ENCODE data around the gene TPK1.

Gene TPK1

DNA sequence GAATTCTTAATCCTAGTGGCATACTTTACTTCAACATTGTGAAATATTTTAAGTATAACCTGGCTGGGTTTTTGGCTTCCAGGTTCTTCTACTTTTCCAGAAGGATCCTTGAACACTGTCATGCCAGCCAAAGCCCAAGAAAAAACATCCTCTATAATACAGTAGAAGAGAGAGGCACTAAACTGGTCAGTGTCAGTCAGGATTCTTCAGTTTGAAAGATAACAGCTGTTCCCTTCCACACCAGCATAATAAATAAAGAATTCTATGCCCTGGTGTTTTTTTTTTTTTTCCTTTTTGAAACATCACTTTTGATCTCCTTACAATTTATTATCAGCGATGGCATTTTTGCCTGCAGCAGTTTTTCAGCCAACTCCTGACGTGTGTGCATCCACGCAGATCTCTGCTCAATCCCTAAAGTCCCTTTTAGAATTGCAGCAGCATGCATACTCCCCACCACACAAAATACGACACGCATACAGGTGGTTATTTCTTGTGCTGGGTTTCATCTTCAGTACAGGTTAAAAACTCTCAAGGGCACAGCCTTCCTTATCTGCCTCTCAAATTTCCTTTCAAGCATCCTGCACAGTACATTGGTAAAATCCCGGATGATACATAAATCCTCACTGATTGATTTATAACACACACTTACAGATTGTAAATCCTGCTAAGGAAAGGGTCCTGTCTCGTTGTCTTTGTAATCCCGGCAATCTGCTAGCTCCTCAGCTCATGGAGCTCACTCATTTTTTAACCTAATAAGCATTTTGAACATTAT is 100.2 kb downstream of the TPK1 start:
- H3K4me3 ChIP-seq (ENCODE audit: low read depth, low read length, poor library complexity, severe bottlenecking): no peak overlapping the region
- H3K9ac ChIP-seq (ENCODE audit: low read length): no peak overlapping the region
- no peaks in the 10 kb centered on the region for H4K20me1 ChIP-seq (ENCODE audit: insufficient read depth, low read length)
- H3F3A ChIP-seq (ENCODE audit: insufficient read depth, low read length): no peaks in the 10 kb centered on the region
- no peaks in the 10 kb centered on the region for H3K79me2 ChIP-seq (ENCODE audit: insufficient read depth, low read length)
- TF ChIP-seq EZH2 (IDR thresholded peaks at IDR 0.05; ENCODE audit: borderline replicate concordance, low read length): no peak
- TF ChIP-seq CTCF (IDR thresholded peaks at IDR 0.05; ENCODE audit: low read length): no peak
- H3K4me1 ChIP-seq (ENCODE audit: insufficient read depth, low read length, severe bottlenecking): no peaks in the 10 kb centered on the region
- H3K9me3 ChIP-seq (ENCODE audit: low read length): no peaks in the 10 kb centered on the region
- H3K9me2 ChIP-seq (ENCODE audit: low read depth, low read length): no peaks in the 10 kb centered on the region
- H3K36me3 ChIP-seq (ENCODE audit: insufficient read depth, low read length): no peaks in the 10 kb centered on the region
- H2AFZ ChIP-seq (ENCODE audit: low read length): no peak overlapping the region
- no peak overlapping the region for H3K27ac ChIP-seq (ENCODE audit: low read depth, low read length, poor library complexity, severe bottlenecking)
- H3K27me3 ChIP-seq (ENCODE audit: insufficient read depth, low read length): no peaks in the 10 kb centered on the region
- no peak overlapping the region for H3K4me2 ChIP-seq (ENCODE audit: low read length)

DNA sequence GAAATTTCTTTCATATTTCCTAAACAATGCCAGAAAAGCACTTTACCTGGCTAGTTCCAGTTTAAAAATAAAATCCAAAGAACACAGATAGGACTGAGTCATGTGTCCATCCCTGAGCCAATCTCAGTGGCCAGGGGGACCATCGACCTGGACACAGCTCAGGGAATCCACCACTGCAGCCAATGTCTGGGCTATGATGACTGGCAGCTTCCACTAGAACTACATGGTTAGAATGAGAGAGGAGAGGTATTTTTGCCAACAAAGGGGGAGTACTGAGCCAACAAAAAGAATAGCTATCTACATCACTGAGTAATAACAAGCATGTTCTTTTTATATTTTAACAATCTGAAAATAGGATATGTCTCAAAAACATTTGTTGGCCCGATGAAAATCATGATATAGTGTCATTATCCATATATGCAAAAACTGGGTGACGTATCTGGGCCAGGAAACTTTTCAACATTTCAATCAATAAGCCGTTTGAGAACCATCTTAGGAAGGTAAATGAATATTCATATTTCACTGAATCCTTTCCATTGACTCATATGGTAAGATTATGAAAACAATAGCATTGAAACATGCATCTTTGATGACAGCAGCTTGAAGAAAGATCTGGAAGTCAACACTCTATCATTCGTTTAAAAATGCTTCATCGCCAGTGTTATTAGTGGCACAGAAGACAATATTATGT is 104.0 kb downstream of the TPK1 start:
- H3K4me2 ChIP-seq (ENCODE audit: low read length): no peak overlapping the region
- H3K27ac ChIP-seq (ENCODE audit: low read depth, low read length, poor library complexity, severe bottlenecking): no peak overlapping the region
- H3K4me3 ChIP-seq (ENCODE audit: low read depth, low read length, poor library complexity, severe bottlenecking): no peak overlapping the region
- no peaks in the 10 kb centered on the region for H3K36me3 ChIP-seq (ENCODE audit: insufficient read depth, low read length)
- H3F3A ChIP-seq (ENCODE audit: insufficient read depth, low read length): no peaks in the 10 kb centered on the region
- TF ChIP-seq EZH2 (IDR thresholded peaks at IDR 0.05; ENCODE audit: borderline replicate concordance, low read length) (no peak), CTCF (IDR thresholded peaks at IDR 0.05; ENCODE audit: low read length) (no peak)
- no peak overlapping the region for H2AFZ ChIP-seq (ENCODE audit: low read length)
- no peaks in the 10 kb centered on the region for H3K27me3 ChIP-seq (ENCODE audit: insufficient read depth, low read length)
- no peaks in the 10 kb centered on the region for H3K4me1 ChIP-seq (ENCODE audit: insufficient read depth, low read length, severe bottlenecking)
- no peaks in the 10 kb centered on the region for H3K9me3 ChIP-seq (ENCODE audit: low read length)
- H4K20me1 ChIP-seq (ENCODE audit: insufficient read depth, low read length): no peaks in the 10 kb centered on the region
- H3K9ac ChIP-seq (ENCODE audit: low read length): no peak overlapping the region
- H3K9me2 ChIP-seq (ENCODE audit: low read depth, low read length): peaks cover 4% of the 10 kb centered on the region
- no peaks in the 10 kb centered on the region for H3K79me2 ChIP-seq (ENCODE audit: insufficient read depth, low read length)

GRCh38 chr7:144730224-144730623 is 105.6 kb downstream of the TPK1 start:
- Histone ChIP-seq H3K27me3 (ENCODE audit: insufficient read depth, low read length) (no peaks in the 10 kb centered on the region), H3K4me3 (ENCODE audit: low read depth, low read length, poor library complexity, severe bottlenecking) (no peak overlapping the region)

More at GRCh38 chr7:144730224-144730623, 105.6 kb downstream of the TPK1 start:
- H3K9me3 ChIP-seq (ENCODE audit: low read length): no peaks in the 10 kb centered on the region
- H3K9ac ChIP-seq (ENCODE audit: low read length): no peak overlapping the region
- no peaks in the 10 kb centered on the region for H3F3A ChIP-seq (ENCODE audit: insufficient read depth, low read length)
- no peak for TF ChIP-seq CTCF (IDR thresholded peaks at IDR 0.05; ENCODE audit: low read length)
- no peak for TF ChIP-seq EZH2 (IDR thresholded peaks at IDR 0.05; ENCODE audit: borderline replicate concordance, low read length)
- H3K36me3 ChIP-seq (ENCODE audit: insufficient read depth, low read length): no peaks in the 10 kb centered on the region
- no peak overlapping the region for H3K4me2 ChIP-seq (ENCODE audit: low read length)
- no peak overlapping the region for H2AFZ ChIP-seq (ENCODE audit: low read length)
- H3K79me2 ChIP-seq (ENCODE audit: insufficient read depth, low read length): no peaks in the 10 kb centered on the region
- peaks cover 4% of the 10 kb centered on the region for H3K9me2 ChIP-seq (ENCODE audit: low read depth, low read length)
- no peaks in the 10 kb centered on the region for H4K20me1 ChIP-seq (ENCODE audit: insufficient read depth, low read length)
- no peaks in the 10 kb centered on the region for H3K4me1 ChIP-seq (ENCODE audit: insufficient read depth, low read length, severe bottlenecking)
- no peak overlapping the region for H3K27ac ChIP-seq (ENCODE audit: low read depth, low read length, poor library complexity, severe bottlenecking)

Data from OCI-LY1 (cell line).